H9 (cell line): ENCODE results near the gene PEX14. TPM values are rescaled to one million over a fixed set of nuclear protein-coding genes. Genes with fewer than 3 reads are reported as not detected.

Source experiments
- DNase-seq: peaks from one replicate; pipeline ENCODE4 v3.0.0-alpha.2; 2017
- H2AFZ ChIP-seq: one replicate; pipeline ENCODE4 v1.6.1; 2013; ENCODE audit warnings: mild to moderate bottlenecking, low read length, control low read depth, moderate library complexity
- H2AK5ac ChIP-seq: 2 replicates; pipeline ENCODE4 v1.6.1; 2013; ENCODE audit warnings: low read length, control low read depth, mixed read lengths; ENCODE audit not compliant: insufficient read length
- H2BK120ac ChIP-seq: one replicate; pipeline ENCODE4 v1.6.1; 2013; ENCODE audit warnings: low read depth, mild to moderate bottlenecking, low read length, control low read depth, inconsistent platforms; ENCODE audit not compliant: poor library complexity, severe bottlenecking
- H2BK12ac ChIP-seq: 2 replicates; pipeline ENCODE4 v1.6.1; 2013; ENCODE audit warnings: low read length, control low read depth, mixed read lengths, low read depth; ENCODE audit not compliant: insufficient read length
- H2BK15ac ChIP-seq: 2 replicates; pipeline ENCODE4 v1.6.1; 2013; ENCODE audit warnings: low read depth, low read length, control low read depth
- H2BK20ac ChIP-seq: one replicate; pipeline ENCODE4 v1.6.1; 2013; ENCODE audit warnings: low read depth, mild to moderate bottlenecking, low read length, control low read depth, inconsistent platforms; ENCODE audit not compliant: poor library complexity, severe bottlenecking
- H2BK5ac ChIP-seq: 2 replicates; pipeline ENCODE4 v1.6.1; 2013; ENCODE audit warnings: low read length, control low read depth, mixed read lengths; ENCODE audit not compliant: insufficient read length
- H3K14ac ChIP-seq: 2 replicates; pipeline ENCODE4 v1.6.1; 2013; ENCODE audit warnings: low read length, control low read depth; ENCODE audit not compliant: insufficient read depth
- H3K18ac ChIP-seq: 2 replicates; pipeline ENCODE4 v1.6.1; 2013; ENCODE audit warnings: low read depth, mild to moderate bottlenecking, mixed read lengths, low read length, control low read depth; ENCODE audit not compliant: insufficient read length
- H3K23ac ChIP-seq: 2 replicates; pipeline ENCODE4 v1.6.1; 2013; ENCODE audit warnings: low read length, control low read depth, mixed read lengths, low read depth; ENCODE audit not compliant: insufficient read length
- H3K23me2 ChIP-seq: 2 replicates; pipeline ENCODE4 v1.6.1; 2013; ENCODE audit warnings: low read depth, mild to moderate bottlenecking, mixed read lengths, low read length, control low read depth; ENCODE audit not compliant: insufficient read length, poor library complexity, severe bottlenecking
- H3K27ac ChIP-seq: 2 replicates; pipeline ENCODE4 v1.5.1; 2013; ENCODE audit warnings: low read length, control low read depth, mixed read lengths, low read depth; ENCODE audit not compliant: insufficient read length
- H3K27me3 ChIP-seq: 2 replicates; pipeline ENCODE4 v1.6.1; 2013; ENCODE audit warnings: low read length, control low read depth, inconsistent platforms; ENCODE audit not compliant: insufficient read depth
- H3K4ac ChIP-seq: 2 replicates; pipeline ENCODE4 v1.6.1; 2013; ENCODE audit warnings: low read depth, mild to moderate bottlenecking, control low read depth, inconsistent platforms, low read length, moderate library complexity
- H3K4me1 ChIP-seq: 2 replicates; pipeline ENCODE4 v1.6.1; 2013; ENCODE audit warnings: low read length, control low read depth, inconsistent platforms; ENCODE audit not compliant: insufficient read depth
- H3K4me2 ChIP-seq: 2 replicates; pipeline ENCODE4 v1.6.1; 2013; ENCODE audit warnings: low read length, control low read depth, mixed read lengths; ENCODE audit not compliant: insufficient read length, insufficient read depth
- H3K56ac ChIP-seq: 2 replicates; pipeline ENCODE4 v1.6.1; 2013; ENCODE audit warnings: low read depth, mild to moderate bottlenecking, mixed read lengths, low read length, control low read depth; ENCODE audit not compliant: insufficient read length
- H3K79me1 ChIP-seq: 2 replicates; pipeline ENCODE4 v1.6.1; 2013; ENCODE audit warnings: low read depth, mild to moderate bottlenecking, moderate library complexity, low read length, control low read depth, inconsistent platforms; ENCODE audit not compliant: insufficient read depth, poor library complexity, severe bottlenecking
- H3K79me2 ChIP-seq: 2 replicates; pipeline ENCODE4 v1.6.1; 2013; ENCODE audit warnings: low read length, control low read depth, inconsistent platforms; ENCODE audit not compliant: insufficient read depth
- H3K9ac ChIP-seq: 2 replicates; pipeline ENCODE4 v1.6.1; 2013; ENCODE audit warnings: low read length, control low read depth, mixed read lengths; ENCODE audit not compliant: insufficient read length; ENCODE audit errors: extremely low read depth
- H3K9me3 ChIP-seq: one replicate; pipeline ENCODE4 v1.6.1; 2013; ENCODE audit warnings: low read depth, low read length, inconsistent platforms; ENCODE audit not compliant: control insufficient read depth
- H3T11ph ChIP-seq: one replicate; pipeline ENCODE4 v1.6.1; 2013; ENCODE audit warnings: mild to moderate bottlenecking, low read length, control low read depth, inconsistent platforms
- H4K20me1 ChIP-seq: one replicate; pipeline ENCODE4 v1.6.1; 2013; ENCODE audit not compliant: control insufficient read depth, insufficient read length, insufficient read depth
- H4K5ac ChIP-seq: 2 replicates; pipeline ENCODE4 v1.6.1; 2013; ENCODE audit warnings: low read depth, mild to moderate bottlenecking, mixed read lengths, low read length, control low read depth; ENCODE audit not compliant: insufficient read length
- H4K8ac ChIP-seq: replicated peaks from 2 replicates; pipeline ENCODE4 v1.6.1; 2013; ENCODE audit warnings: low read length, control low read depth, mixed read lengths, low read depth; ENCODE audit not compliant: insufficient read length
- H4K91ac ChIP-seq: 2 replicates; pipeline ENCODE4 v1.6.1; 2013; ENCODE audit warnings: low read depth, mild to moderate bottlenecking, moderate library complexity, mixed read lengths, low read length, control low read depth; ENCODE audit not compliant: insufficient read length
- H3K27ac Mint-ChIP-seq, 3 experiments: 2 replicates in 2 of 3; 3 replicates in 1 of 3; pipeline ENCODE4 v1.8.0; 2020 to 2021; ENCODE audit warnings: mixed read lengths in 3 of 3, mild to moderate bottlenecking in 1 of 3, moderate library complexity in 1 of 3
- H3K27me3 Mint-ChIP-seq: 2 replicates; pipeline ENCODE4 v1.8.0; 2021; ENCODE audit warnings: low read depth, mild to moderate bottlenecking, moderate library complexity, mixed read lengths
- H3K36me3 Mint-ChIP-seq, 3 experiments: 2 replicates in 2 of 3; 3 replicates in 1 of 3; pipeline ENCODE4 v1.8.0; 2020 to 2021; ENCODE audit warnings: low read depth in 3 of 3, mixed read lengths in 3 of 3; ENCODE audit not compliant: insufficient read depth in 1 of 3
- H3K4me1 Mint-ChIP-seq, 2 experiments: 2 replicates each; pipeline ENCODE4 v1.8.0; 2020; ENCODE audit warnings: mixed read lengths in 2 of 2
- H3K4me3 Mint-ChIP-seq, 2 experiments: 2 replicates in 1 of 2; 3 replicates in 1 of 2; pipeline ENCODE4 v1.8.0; 2020 to 2021; ENCODE audit warnings: mild to moderate bottlenecking in 2 of 2, mixed read lengths in 2 of 2, moderate library complexity in 1 of 2
- H3K9me3 Mint-ChIP-seq, 2 experiments: 2 replicates in 1 of 2; 3 replicates in 1 of 2; pipeline ENCODE4 v1.8.0; 2020; ENCODE audit warnings: mild to moderate bottlenecking in 2 of 2, mixed read lengths in 2 of 2, moderate library complexity in 1 of 2
- WGBS: extraction: QIAGEN DNeasy Blood & Tissue Kit; methylation state at CpG from one replicate; pipeline ENCODE4 v1.1.7; 2013; ENCODE audit warnings: missing lambda C conversion rate, low lambda C conversion rate, mixed read lengths; ENCODE audit not compliant: insufficient read length; ENCODE audit errors: extremely low coverage; 5-methylcytosine and 5-hydroxymethylcytosine counted together
- total RNA-seq: library from RNA; stranded (reverse); gene quantifications from 2 replicates; pipeline ENCODE4 v1.2.1, GENCODE V29; 2021
- TF ChIP-seq, protein P1 (sequence below): fragments of 200-600 bp; sonication (generic); conservative IDR thresholded peaks from 3 replicates; pipeline ENCODE4 v1.8.0; 2021; ENCODE audit warnings: antibody characterized with exemption, mild to moderate bottlenecking

Gene PEX14
- total RNA-seq, 1 experiment from 2014 or later, result 23.9 TPM

DNA sequence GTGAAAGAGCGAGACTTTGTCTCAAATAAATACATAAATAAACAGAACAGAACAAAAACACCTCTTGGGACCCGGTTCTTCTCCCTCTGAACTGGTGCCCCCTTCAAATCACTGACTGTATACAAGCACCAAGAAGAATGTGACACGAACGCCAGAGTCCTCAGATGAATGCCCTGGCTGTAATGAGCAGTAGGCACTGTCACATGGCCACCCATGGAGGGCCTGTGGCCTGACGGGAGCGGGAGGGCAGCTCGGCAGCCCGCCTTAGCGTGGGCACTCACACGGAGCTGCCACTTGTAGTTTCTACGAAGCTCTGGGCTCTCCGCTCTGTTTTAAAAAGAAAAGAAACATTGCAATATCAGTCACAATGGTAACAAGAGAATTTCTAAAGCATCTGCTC, 146.0 kb downstream of the PEX14 start:
- Histone ChIP-seq H2BK15ac (no peak overlapping the region), H3K4ac (no peak overlapping the region), H3K79me1 (no peaks in the 10 kb centered on the region), H2BK120ac (no peak overlapping the region), H3K27ac (no peak overlapping the region), H3K18ac (no peak overlapping the region), H2BK20ac (no peak overlapping the region), H3K4me1 (no peaks in the 10 kb centered on the region), H3T11ph (no peak overlapping the region), H4K91ac (no peak overlapping the region), H4K8ac (no peak overlapping the region), H2BK5ac (no peak overlapping the region), H2AFZ (no peak overlapping the region), H3K56ac (no peak overlapping the region), H3K23ac (no peak overlapping the region), H2AK5ac (no peak overlapping the region), H3K79me2 (no peaks in the 10 kb centered on the region), H2BK12ac (no peak overlapping the region), H3K14ac (no peak overlapping the region; the same call in 1 of the 2 replicates), H3K27me3 (no peaks in the 10 kb centered on the region), H3K23me2 (no peaks in the 10 kb centered on the region), H3K4me2 (no peak overlapping the region), H3K9ac (no peak overlapping the region), H4K20me1 (no peaks in the 10 kb centered on the region), H4K5ac (no peak overlapping the region), H3K9me3 (no peaks in the 10 kb centered on the region)
- H3K27ac Mint-ChIP-seq, result no peak overlapping the region
- H3K27me3 Mint-ChIP-seq, result no peaks in the 10 kb centered on the region
- no CpG with 5 or more reads among the region's 12 CpGs for WGBS
- TF ChIP-seq, protein P1, sequence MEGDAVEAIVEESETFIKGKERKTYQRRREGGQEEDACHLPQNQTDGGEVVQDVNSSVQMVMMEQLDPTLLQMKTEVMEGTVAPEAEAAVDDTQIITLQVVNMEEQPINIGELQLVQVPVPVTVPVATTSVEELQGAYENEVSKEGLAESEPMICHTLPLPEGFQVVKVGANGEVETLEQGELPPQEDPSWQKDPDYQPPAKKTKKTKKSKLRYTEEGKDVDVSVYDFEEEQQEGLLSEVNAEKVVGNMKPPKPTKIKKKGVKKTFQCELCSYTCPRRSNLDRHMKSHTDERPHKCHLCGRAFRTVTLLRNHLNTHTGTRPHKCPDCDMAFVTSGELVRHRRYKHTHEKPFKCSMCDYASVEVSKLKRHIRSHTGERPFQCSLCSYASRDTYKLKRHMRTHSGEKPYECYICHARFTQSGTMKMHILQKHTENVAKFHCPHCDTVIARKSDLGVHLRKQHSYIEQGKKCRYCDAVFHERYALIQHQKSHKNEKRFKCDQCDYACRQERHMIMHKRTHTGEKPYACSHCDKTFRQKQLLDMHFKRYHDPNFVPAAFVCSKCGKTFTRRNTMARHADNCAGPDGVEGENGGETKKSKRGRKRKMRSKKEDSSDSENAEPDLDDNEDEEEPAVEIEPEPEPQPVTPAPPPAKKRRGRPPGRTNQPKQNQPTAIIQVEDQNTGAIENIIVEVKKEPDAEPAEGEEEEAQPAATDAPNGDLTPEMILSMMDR, result no peak
- H3K9me3 Mint-ChIP-seq, result no peaks in the 10 kb centered on the region
- H3K4me1 Mint-ChIP-seq, result peaks cover 1 to 8% of the 10 kb centered on the region in 2 experiments
- H3K4me3 Mint-ChIP-seq, result no peak overlapping the region
- H3K36me3 Mint-ChIP-seq, result peaks cover 0 to 16% (median 6%) of the 10 kb centered on the region in 3 experiments; a peak in 4 of 7 replicates
- peak; percentile 14 for DNase-seq
